H9 (cell line): ENCODE measurements around the gene PPP1R13L. TPM values are rescaled to one million over a fixed set of nuclear protein-coding genes. Genes with fewer than 3 reads are reported as not detected.

Experiments
- DNase-seq: peaks from one replicate; pipeline ENCODE4 v3.0.0-alpha.2; 2017
- H2AFZ ChIP-seq: one replicate; pipeline ENCODE4 v1.6.1; 2013; ENCODE audit warnings: mild to moderate bottlenecking, low read length, control low read depth, moderate library complexity
- H2AK5ac ChIP-seq: 2 replicates; pipeline ENCODE4 v1.6.1; 2013; ENCODE audit warnings: low read length, control low read depth, mixed read lengths; ENCODE audit not compliant: insufficient read length
- H2BK120ac ChIP-seq: one replicate; pipeline ENCODE4 v1.6.1; 2013; ENCODE audit warnings: low read depth, mild to moderate bottlenecking, low read length, control low read depth, inconsistent platforms; ENCODE audit not compliant: poor library complexity, severe bottlenecking
- H2BK12ac ChIP-seq: 2 replicates; pipeline ENCODE4 v1.6.1; 2013; ENCODE audit warnings: low read length, control low read depth, mixed read lengths, low read depth; ENCODE audit not compliant: insufficient read length
- H2BK15ac ChIP-seq: 2 replicates; pipeline ENCODE4 v1.6.1; 2013; ENCODE audit warnings: low read depth, low read length, control low read depth
- H2BK20ac ChIP-seq: one replicate; pipeline ENCODE4 v1.6.1; 2013; ENCODE audit warnings: low read depth, mild to moderate bottlenecking, low read length, control low read depth, inconsistent platforms; ENCODE audit not compliant: poor library complexity, severe bottlenecking
- H2BK5ac ChIP-seq: 2 replicates; pipeline ENCODE4 v1.6.1; 2013; ENCODE audit warnings: low read length, control low read depth, mixed read lengths; ENCODE audit not compliant: insufficient read length
- H3K14ac ChIP-seq: 2 replicates; pipeline ENCODE4 v1.6.1; 2013; ENCODE audit warnings: low read length, control low read depth; ENCODE audit not compliant: insufficient read depth
- H3K18ac ChIP-seq: 2 replicates; pipeline ENCODE4 v1.6.1; 2013; ENCODE audit warnings: low read depth, mild to moderate bottlenecking, mixed read lengths, low read length, control low read depth; ENCODE audit not compliant: insufficient read length
- H3K23ac ChIP-seq: 2 replicates; pipeline ENCODE4 v1.6.1; 2013; ENCODE audit warnings: low read length, control low read depth, mixed read lengths, low read depth; ENCODE audit not compliant: insufficient read length
- H3K23me2 ChIP-seq: 2 replicates; pipeline ENCODE4 v1.6.1; 2013; ENCODE audit warnings: low read depth, mild to moderate bottlenecking, mixed read lengths, low read length, control low read depth; ENCODE audit not compliant: insufficient read length, poor library complexity, severe bottlenecking
- H3K27ac ChIP-seq: 2 replicates; pipeline ENCODE4 v1.5.1; 2013; ENCODE audit warnings: low read length, control low read depth, mixed read lengths, low read depth; ENCODE audit not compliant: insufficient read length
- H3K27me3 ChIP-seq: 2 replicates; pipeline ENCODE4 v1.6.1; 2013; ENCODE audit warnings: low read length, control low read depth, inconsistent platforms; ENCODE audit not compliant: insufficient read depth
- H3K4ac ChIP-seq: 2 replicates; pipeline ENCODE4 v1.6.1; 2013; ENCODE audit warnings: low read depth, mild to moderate bottlenecking, control low read depth, inconsistent platforms, low read length, moderate library complexity
- H3K4me1 ChIP-seq: 2 replicates; pipeline ENCODE4 v1.6.1; 2013; ENCODE audit warnings: low read length, control low read depth, inconsistent platforms; ENCODE audit not compliant: insufficient read depth
- H3K4me2 ChIP-seq: 2 replicates; pipeline ENCODE4 v1.6.1; 2013; ENCODE audit warnings: low read length, control low read depth, mixed read lengths; ENCODE audit not compliant: insufficient read length, insufficient read depth
- H3K56ac ChIP-seq: 2 replicates; pipeline ENCODE4 v1.6.1; 2013; ENCODE audit warnings: low read depth, mild to moderate bottlenecking, mixed read lengths, low read length, control low read depth; ENCODE audit not compliant: insufficient read length
- H3K79me1 ChIP-seq: 2 replicates; pipeline ENCODE4 v1.6.1; 2013; ENCODE audit warnings: low read depth, mild to moderate bottlenecking, moderate library complexity, low read length, control low read depth, inconsistent platforms; ENCODE audit not compliant: insufficient read depth, poor library complexity, severe bottlenecking
- H3K79me2 ChIP-seq: 2 replicates; pipeline ENCODE4 v1.6.1; 2013; ENCODE audit warnings: low read length, control low read depth, inconsistent platforms; ENCODE audit not compliant: insufficient read depth
- H3K9ac ChIP-seq: 2 replicates; pipeline ENCODE4 v1.6.1; 2013; ENCODE audit warnings: low read length, control low read depth, mixed read lengths; ENCODE audit not compliant: insufficient read length; ENCODE audit errors: extremely low read depth
- H3K9me3 ChIP-seq: one replicate; pipeline ENCODE4 v1.6.1; 2013; ENCODE audit warnings: low read depth, low read length, inconsistent platforms; ENCODE audit not compliant: control insufficient read depth
- H3T11ph ChIP-seq: one replicate; pipeline ENCODE4 v1.6.1; 2013; ENCODE audit warnings: mild to moderate bottlenecking, low read length, control low read depth, inconsistent platforms
- H4K20me1 ChIP-seq: one replicate; pipeline ENCODE4 v1.6.1; 2013; ENCODE audit not compliant: control insufficient read depth, insufficient read length, insufficient read depth
- H4K5ac ChIP-seq: 2 replicates; pipeline ENCODE4 v1.6.1; 2013; ENCODE audit warnings: low read depth, mild to moderate bottlenecking, mixed read lengths, low read length, control low read depth; ENCODE audit not compliant: insufficient read length
- H4K8ac ChIP-seq: replicated peaks from 2 replicates; pipeline ENCODE4 v1.6.1; 2013; ENCODE audit warnings: low read length, control low read depth, mixed read lengths, low read depth; ENCODE audit not compliant: insufficient read length
- H4K91ac ChIP-seq: 2 replicates; pipeline ENCODE4 v1.6.1; 2013; ENCODE audit warnings: low read depth, mild to moderate bottlenecking, moderate library complexity, mixed read lengths, low read length, control low read depth; ENCODE audit not compliant: insufficient read length
- H3K27ac Mint-ChIP-seq, 3 experiments: 2 replicates in 2 of 3; 3 replicates in 1 of 3; pipeline ENCODE4 v1.8.0; 2020 to 2021; ENCODE audit warnings: mixed read lengths in 3 of 3, mild to moderate bottlenecking in 1 of 3, moderate library complexity in 1 of 3
- H3K27me3 Mint-ChIP-seq: 2 replicates; pipeline ENCODE4 v1.8.0; 2021; ENCODE audit warnings: low read depth, mild to moderate bottlenecking, moderate library complexity, mixed read lengths
- H3K36me3 Mint-ChIP-seq, 3 experiments: 2 replicates in 2 of 3; 3 replicates in 1 of 3; pipeline ENCODE4 v1.8.0; 2020 to 2021; ENCODE audit warnings: low read depth in 3 of 3, mixed read lengths in 3 of 3; ENCODE audit not compliant: insufficient read depth in 1 of 3
- H3K4me1 Mint-ChIP-seq, 2 experiments: 2 replicates each; pipeline ENCODE4 v1.8.0; 2020; ENCODE audit warnings: mixed read lengths in 2 of 2
- H3K4me3 Mint-ChIP-seq, 2 experiments: 2 replicates in 1 of 2; 3 replicates in 1 of 2; pipeline ENCODE4 v1.8.0; 2020 to 2021; ENCODE audit warnings: mild to moderate bottlenecking in 2 of 2, mixed read lengths in 2 of 2, moderate library complexity in 1 of 2
- H3K9me3 Mint-ChIP-seq, 2 experiments: 2 replicates in 1 of 2; 3 replicates in 1 of 2; pipeline ENCODE4 v1.8.0; 2020; ENCODE audit warnings: mild to moderate bottlenecking in 2 of 2, mixed read lengths in 2 of 2, moderate library complexity in 1 of 2
- CTCF ChIP-seq: fragments of 200-600 bp; sonication (generic); conservative IDR thresholded peaks from 3 replicates; pipeline ENCODE4 v1.8.0; 2021; ENCODE audit warnings: antibody characterized with exemption, mild to moderate bottlenecking
- WGBS: extraction: QIAGEN DNeasy Blood & Tissue Kit; methylation state at CpG from one replicate; pipeline ENCODE4 v1.1.7; 2013; ENCODE audit warnings: missing lambda C conversion rate, low lambda C conversion rate, mixed read lengths; ENCODE audit not compliant: insufficient read length; ENCODE audit errors: extremely low coverage; 5-methylcytosine and 5-hydroxymethylcytosine counted together
- total RNA-seq: library from RNA; stranded (reverse); gene quantifications from 2 replicates; pipeline ENCODE4 v1.2.1, GENCODE V29; 2021

PPP1R13L gene
- total RNA-seq, 1 experiment from 2014 or later, result 42.6 TPM

GRCh38 chr19:45349126-45349415, 55.8 kb downstream of the PPP1R13L start:
- Histone ChIP-seq H3K9ac (no peak overlapping the region), H3K79me2 (no peaks in the 10 kb centered on the region), H4K91ac (no peak overlapping the region), H2BK120ac (no peak overlapping the region), H2BK5ac (no peak overlapping the region), H3K4ac (no peak overlapping the region), H2BK20ac (no peak overlapping the region), H3K23me2 (no peaks in the 10 kb centered on the region), H3K18ac (no peak overlapping the region), H3K9me3 (no peaks in the 10 kb centered on the region), H3K4me1 (no peaks in the 10 kb centered on the region), H4K20me1 (peaks cover 2% of the 10 kb centered on the region), H2AFZ (no peak overlapping the region), H2AK5ac (no peak overlapping the region), H3K27me3 (no peaks in the 10 kb centered on the region), H3K23ac (no peak overlapping the region), H3K4me2 (no peak overlapping the region), H2BK15ac (no peak overlapping the region), H4K8ac (no peak overlapping the region), H3K56ac (no peak overlapping the region), H3K27ac (no peak overlapping the region), H2BK12ac (no peak overlapping the region), H3K14ac (no peak overlapping the region), H4K5ac (no peak overlapping the region), H3T11ph (no peak overlapping the region), H3K79me1 (no peaks in the 10 kb centered on the region)
- no peak for DNase-seq
- no peak for TF ChIP-seq CTCF
- Mint-ChIP-seq H3K4me3 (peak overlapping the region in 1 of 2 experiments; percentile 39; a peak in 2 of 5 replicates), H3K27me3 (peaks cover 2% of the 10 kb centered on the region), H3K4me1 (peaks cover 8 to 20% of the 10 kb centered on the region in 2 experiments; a peak in 3 of 4 replicates), H3K9me3 (no peaks in the 10 kb centered on the region), H3K27ac (peak overlapping the region in 1 of 3 experiments; percentile 37; a peak in 1 of 7 replicates), H3K36me3 (peaks cover 22 to 51% (median 45%) of the 10 kb centered on the region in 3 experiments; a peak in 6 of 7 replicates)
- WGBS, result no CpG with 5 or more reads among the region's 3 CpGs
